ENCODE data around the gene MCC.

DNA sequence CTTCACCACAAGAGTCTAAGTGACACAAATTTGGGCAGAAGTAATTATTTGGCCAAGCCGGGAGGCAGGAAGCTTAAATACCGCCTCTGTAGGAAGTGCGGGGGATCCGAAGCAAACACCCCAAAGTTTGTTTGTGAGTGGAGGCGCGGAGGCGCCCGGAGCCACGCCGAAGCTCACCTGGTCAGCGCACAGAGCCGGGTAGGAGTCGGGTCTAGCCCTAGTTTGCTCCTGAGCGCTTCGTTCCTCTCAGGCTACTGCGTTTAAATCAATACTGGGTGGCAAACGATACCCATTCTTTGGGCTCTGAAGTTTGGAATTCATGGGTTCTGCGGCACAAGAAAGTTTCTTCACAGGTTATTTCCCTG lies 855 bp downstream of the MCC start:
- TF ChIP-seq, protein P1, sequence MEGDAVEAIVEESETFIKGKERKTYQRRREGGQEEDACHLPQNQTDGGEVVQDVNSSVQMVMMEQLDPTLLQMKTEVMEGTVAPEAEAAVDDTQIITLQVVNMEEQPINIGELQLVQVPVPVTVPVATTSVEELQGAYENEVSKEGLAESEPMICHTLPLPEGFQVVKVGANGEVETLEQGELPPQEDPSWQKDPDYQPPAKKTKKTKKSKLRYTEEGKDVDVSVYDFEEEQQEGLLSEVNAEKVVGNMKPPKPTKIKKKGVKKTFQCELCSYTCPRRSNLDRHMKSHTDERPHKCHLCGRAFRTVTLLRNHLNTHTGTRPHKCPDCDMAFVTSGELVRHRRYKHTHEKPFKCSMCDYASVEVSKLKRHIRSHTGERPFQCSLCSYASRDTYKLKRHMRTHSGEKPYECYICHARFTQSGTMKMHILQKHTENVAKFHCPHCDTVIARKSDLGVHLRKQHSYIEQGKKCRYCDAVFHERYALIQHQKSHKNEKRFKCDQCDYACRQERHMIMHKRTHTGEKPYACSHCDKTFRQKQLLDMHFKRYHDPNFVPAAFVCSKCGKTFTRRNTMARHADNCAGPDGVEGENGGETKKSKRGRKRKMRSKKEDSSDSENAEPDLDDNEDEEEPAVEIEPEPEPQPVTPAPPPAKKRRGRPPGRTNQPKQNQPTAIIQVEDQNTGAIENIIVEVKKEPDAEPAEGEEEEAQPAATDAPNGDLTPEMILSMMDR (IDR thresholded peaks at IDR 0.05), result no peak
- no peak for TF ChIP-seq POLR2A (IDR thresholded peaks at IDR 0.05; ENCODE audit: low read length)

All from A549 (cell line).